CD14-positive monocyte (primary cell): Measurements from ENCODE around the gene ALDH9A1. TPM values are rescaled to one million over a fixed set of nuclear protein-coding genes. Genes with fewer than 3 reads are reported as not detected.

Source experiments
- DNase-seq, 3 donors: peaks; one replicate each; pipeline ENCODE4 v3.0.0-alpha.2; 2011 to 2022
- H2AFZ ChIP-seq: 2 replicates; pipeline ENCODE4 v1.6.0; 2012; ENCODE audit warnings: mild to moderate bottlenecking, low read depth, low read length, inconsistent platforms; ENCODE audit not compliant: insufficient read depth, poor library complexity, severe bottlenecking
- H3K27ac ChIP-seq, 2 donors: 1 replicate in 1 of 2; 2 replicates in 1 of 2; pipeline ENCODE4 v1.5.1; 2012 to 2013; ENCODE audit warnings: low read length in 2 of 2, control low read depth in 1 of 2, inconsistent platforms in 1 of 2, low read depth in 1 of 2, mild to moderate bottlenecking in 1 of 2
- H3K27me3 ChIP-seq, 2 donors: one replicate each; pipeline versions ENCODE4 v1.6.0 to v1.6.1; 2011 to 2013; ENCODE audit warnings: low read length in 2 of 2; ENCODE audit not compliant: control insufficient read depth in 2 of 2, insufficient read depth in 2 of 2
- H3K36me3 ChIP-seq, 2 donors: replicated peaks in 1 of 2; 1 replicate in 1 of 2; 2 replicates in 1 of 2; pipeline versions ENCODE4 v1.5.1 to v1.6.1; 2012 to 2013; ENCODE audit warnings: low read length in 2 of 2, control low read depth in 1 of 2, inconsistent platforms in 1 of 2, mild to moderate bottlenecking in 1 of 2; ENCODE audit not compliant: insufficient read depth in 2 of 2, control insufficient read depth in 1 of 2
- H3K4me1 ChIP-seq, 2 donors: 1 replicate in 1 of 2; 2 replicates in 1 of 2; pipeline versions ENCODE4 v1.5.1 to v1.6.1; 2012 to 2013; ENCODE audit warnings: low read length in 2 of 2, control low read depth in 1 of 2, inconsistent platforms in 1 of 2, mild to moderate bottlenecking in 1 of 2, moderate library complexity in 1 of 2; ENCODE audit not compliant: insufficient read depth in 2 of 2, control insufficient read depth in 1 of 2
- H3K4me2 ChIP-seq: replicated peaks from 2 replicates; pipeline ENCODE3; 2012; ENCODE audit warnings: low read length, moderate library complexity, mild to moderate bottlenecking; ENCODE audit not compliant: poor library complexity, severe bottlenecking; ENCODE audit errors: extremely low read depth
- H3K4me3 ChIP-seq, 3 experiments: fragments of 200-600 bp in 1 of 3; sonication (generic) in 1 of 3; replicated peaks in 1 of 3; 1 replicate in 2 of 3; 2 replicates in 1 of 3; pipeline ENCODE4 v1.5.1; 2011 to 2013; ENCODE audit warnings: low read length in 3 of 3, mild to moderate bottlenecking in 3 of 3, control low read depth in 2 of 3, low read depth in 2 of 3, inconsistent platforms in 1 of 3, moderate library complexity in 1 of 3
- H3K79me2 ChIP-seq: 2 replicates; pipeline ENCODE4 v1.6.0; 2012; ENCODE audit warnings: mild to moderate bottlenecking, control low read depth, inconsistent platforms, low read length, moderate library complexity; ENCODE audit not compliant: insufficient read depth
- H3K9ac ChIP-seq: 2 replicates; pipeline ENCODE4 v1.6.0; 2017; ENCODE audit warnings: low read length, mild to moderate bottlenecking; ENCODE audit not compliant: insufficient read depth, poor library complexity, severe bottlenecking
- H3K9me3 ChIP-seq, 2 donors: replicated peaks in 1 of 2; 1 replicate in 1 of 2; 2 replicates in 1 of 2; pipeline versions ENCODE4 v1.5.1 to v1.6.1; 2012 to 2013; ENCODE audit warnings: low read length in 2 of 2, control low read depth in 1 of 2; ENCODE audit not compliant: control insufficient read depth in 1 of 2, insufficient read depth in 1 of 2
- H4K20me1 ChIP-seq: 2 replicates; pipeline ENCODE4 v1.6.0; 2012; ENCODE audit warnings: mild to moderate bottlenecking, low read length, control low read depth, moderate library complexity; ENCODE audit not compliant: insufficient read depth
- H3K27ac Mint-ChIP-seq, 7 donors: one replicate each; pipeline ENCODE4 v1.8.0; 2020; ENCODE audit warnings: mild to moderate bottlenecking in 7 of 7, mixed read lengths in 7 of 7, moderate library complexity in 6 of 7, inconsistent platforms in 2 of 7
- H3K27me3 Mint-ChIP-seq, 3 donors: one replicate each; pipeline ENCODE4 v1.8.0; 2021 to 2022; ENCODE audit warnings: low read depth in 3 of 3, mild to moderate bottlenecking in 3 of 3, mixed read lengths in 3 of 3, moderate library complexity in 3 of 3, inconsistent platforms in 1 of 3
- H3K36me3 Mint-ChIP-seq, 2 donors: one replicate each; pipeline ENCODE4 v1.8.0; 2020; ENCODE audit warnings: mixed read lengths in 2 of 2, inconsistent platforms in 1 of 2, mild to moderate bottlenecking in 1 of 2
- H3K4me1 Mint-ChIP-seq: one replicate; pipeline ENCODE4 v1.8.0; 2020; ENCODE audit warnings: mild to moderate bottlenecking, mixed read lengths
- H3K4me3 Mint-ChIP-seq, 2 donors: one replicate each; pipeline ENCODE4 v1.8.0; 2020; ENCODE audit warnings: mild to moderate bottlenecking in 2 of 2, mixed read lengths in 2 of 2, moderate library complexity in 1 of 2
- H3K9me3 Mint-ChIP-seq, 7 donors: one replicate each; pipeline ENCODE4 v1.8.0; 2020 to 2022; ENCODE audit warnings: mixed read lengths in 7 of 7, mild to moderate bottlenecking in 6 of 7, moderate library complexity in 6 of 7, inconsistent platforms in 2 of 7
- CTCF ChIP-seq: fragments of 200-600 bp; IDR thresholded peaks from one replicate; pipeline ENCODE4 v1.8.0; 2022; ENCODE audit warnings: antibody characterized with exemption, mild to moderate bottlenecking
- WGBS: methylation state at CpG from one replicate; pipeline ENCODE4 v1.1.5; 2013; ENCODE audit warnings: missing lambda C conversion rate; ENCODE audit not compliant: insufficient coverage; 5-methylcytosine and 5-hydroxymethylcytosine counted together
- intact Hi-C, 2 donors: fragments of 100-400 bp; cut with micrococcal nuclease; formaldehyde crosslinking; loops; one replicate each; pipeline versions ENCODE4 v1.15.0 to v1.15.1; 2023
- polyA plus RNA-seq, 3 donors: library from polyadenylated mRNA; depleted of rRNA in 1 of 3; unstranded in 2 of 3; stranded (reverse) in 1 of 3; fragments of 300-500 nt in 2 of 3; fragments of >200 nt in 1 of 3; fragmentation: Illumina TruSeq in 2 of 3; gene quantifications; 1 replicate in 2 of 3; 2 replicates in 1 of 3; pipeline ENCODE4 v1.2.3, GENCODE V29; 2012 to 2021

The ALDH9A1 gene
- polyA plus RNA-seq, 3 donors: 23.7 to 60.0 (median 57.7) TPM

- no peak overlapping the region for H3K4me3 ChIP-seq
- H3K9me3 ChIP-seq: no peaks in the 10 kb centered on the region
- DNase-seq: no peak
- no peak overlapping the region for H2AFZ ChIP-seq
- TF ChIP-seq CTCF: no peak
- H3K36me3 ChIP-seq: no peaks in the 10 kb centered on the region
- H3K4me1 ChIP-seq: peaks cover 27 to 32% of the 10 kb centered on the region in 2 donors
- WGBS: no CpG with 5 or more reads among the region's 3 CpGs
- intact Hi-C loops: loop anchor here (5.0 to 10.0 kb wide), 4 partner anchors 37 to 102 kb away; partner anchors contain the start of gene MGST3 (in 2 of the 2)
- H3K9ac ChIP-seq: no peak overlapping the region
- Mint-ChIP-seq H3K4me1 (peaks cover 30% of the 10 kb centered on the region), H3K36me3 (no peaks in the 10 kb centered on the region), H3K9me3 (no peaks in the 10 kb centered on the region), H3K4me3 (no peak overlapping the region), H3K27ac (peak overlapping the region in 1 of 7 donors; percentile 45), H3K27me3 (peaks cover 0 to 3% (median 0%) of the 10 kb centered on the region in 3 donors)
- H3K27ac ChIP-seq: no peak overlapping the region
- H4K20me1 ChIP-seq: peaks cover 9% of the 10 kb centered on the region
- H3K79me2 ChIP-seq: peaks cover 36% of the 10 kb centered on the region
- H3K4me2 ChIP-seq: no peak overlapping the region
- no peaks in the 10 kb centered on the region for H3K27me3 ChIP-seq
Observed at GRCh38 chr1:165699577-165699976, 1.2 kb upstream of the ALDH9A1 start.

DNA sequence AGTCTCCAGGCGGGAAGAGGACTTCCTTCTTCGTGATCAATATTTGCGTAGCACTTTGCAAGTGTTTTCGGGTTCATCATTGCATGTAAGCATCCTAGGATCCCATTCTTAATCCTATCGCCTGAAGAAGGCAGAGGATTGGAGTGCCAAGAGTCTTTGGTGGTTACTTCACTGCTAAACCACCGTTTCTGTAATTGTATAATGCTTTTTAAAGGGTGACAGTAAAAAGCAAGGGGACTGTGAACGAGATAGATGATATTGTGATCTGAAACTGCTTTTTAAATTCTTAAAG lies 345 bp upstream of the ALDH9A1 start:
- Mint-ChIP-seq H3K9me3 (peaks cover 0 to 2% (median 0%) of the 10 kb centered on the region in 7 donors), H3K4me1 (peaks cover 30% of the 10 kb centered on the region), H3K27me3 (peaks cover 0 to 3% (median 0%) of the 10 kb centered on the region in 3 donors), H3K36me3 (peaks cover 4 to 5% of the 10 kb centered on the region in 2 donors), H3K27ac (peak overlapping the region; percentile 86 to 97 (median 90)), H3K4me3 (peak overlapping the region; percentile 94 to 98)
- Histone ChIP-seq H2AFZ (peak overlapping the region; percentile 95), H3K36me3 (no peaks in the 10 kb centered on the region), H3K9me3 (no peaks in the 10 kb centered on the region), H4K20me1 (peaks cover 9% of the 10 kb centered on the region), H3K9ac (peak overlapping the region; percentile 88), H3K4me2 (peak overlapping the region; percentile 80), H3K27ac (peak overlapping the region in 1 of 2 donors; percentile 93), H3K79me2 (peaks cover 43% of the 10 kb centered on the region), H3K27me3 (no peaks in the 10 kb centered on the region), H3K4me3 (peak overlapping the region; percentile 81 to 99 (median 89)), H3K4me1 (peaks cover 27 to 32% of the 10 kb centered on the region in 2 donors)
- WGBS: no CpG with 5 or more reads among the region's 7 CpGs
- no peak for TF ChIP-seq CTCF
- DNase-seq: no peak
- intact Hi-C loops: loop anchor here (5.0 to 10.0 kb wide), 4 partner anchors 36 to 101 kb away; partner anchors contain the start of gene MGST3 (in 2 of the 2)
